Prostate gland (tissue), 2 donors: ENCODE measurements around the gene CCDC91.
"Not testable (repeated sequence)": the region's sequence is repeated elsewhere in the genome, so short reads cannot be mapped to it uniquely, and the experiment has no call there.

ENCODE experiments used
- CTCF ChIP-seq, 4 experiments: fragments of 200-600 bp in 2 of 4; fragments of 450-650 bp in 2 of 4; sonication (generic) in 2 of 4; IDR thresholded peaks; 1 replicate in 3 of 4; 2 replicates in 1 of 4; pipeline ENCODE4 v1.5.1; 2016 to 2019; ENCODE audit warnings: antibody characterized with exemption in 4 of 4, mild to moderate bottlenecking in 2 of 4, moderate library complexity in 2 of 4
- POLR2A ChIP-seq: fragments of 450-650 bp; IDR thresholded peaks from one replicate; pipeline ENCODE4 v1.6.1; 2016; ENCODE audit warnings: antibody characterized with exemption, mild to moderate bottlenecking
- POLR2AphosphoS5 ChIP-seq: sonication (generic); formaldehyde crosslinking; IDR thresholded peaks from one replicate; pipeline ENCODE4 v1.6.1; 2017; ENCODE audit warnings: antibody characterized with exemption

- not testable (repeated sequence) for TF ChIP-seq CTCF (IDR thresholded peaks at IDR 0.05); POLR2A; POLR2AphosphoS5
Observed at GRCh38 chr12:28471762-28472161, 281.5 kb downstream of the CCDC91 start.
